GM12878 (cell line): ENCODE results near the gene C16orf46. TPM values are rescaled to one million over a fixed set of nuclear protein-coding genes. Genes with fewer than 3 reads are reported as not detected.

Source experiments
- BACH1 ChIP-seq: fragments of 450-650 bp; IDR thresholded peaks from 2 replicates; pipeline ENCODE4 v1.6.1; 2017; ENCODE audit warnings: mild to moderate bottlenecking, borderline replicate concordance
- CHD1 ChIP-seq: IDR thresholded peaks from 2 replicates; pipeline ENCODE4 v1.6.1; 2012; ENCODE audit warnings: low read depth, low read length, improper control_type of control experiment
- CHD2 ChIP-seq: IDR thresholded peaks from 2 replicates; pipeline ENCODE4 v1.6.1; 2011; ENCODE audit warnings: low read depth, low read length, improper control_type of control experiment, borderline replicate concordance
- EGR1 ChIP-seq, 2 experiments: IDR thresholded peaks; 1 replicate in 1 of 2; 2 replicates in 1 of 2; pipeline ENCODE4 v1.6.1; 2011 to 2012; ENCODE audit warnings: low read depth in 2 of 2, low read length in 2 of 2, borderline replicate concordance in 1 of 2, mild to moderate bottlenecking in 1 of 2, moderate library complexity in 1 of 2
- GATAD2B ChIP-seq: fragments of 450-650 bp; conservative IDR thresholded peaks from 2 replicates; pipeline ENCODE4 v1.6.1; 2017; ENCODE audit warnings: low read depth, mild to moderate bottlenecking, moderate library complexity
- IRF3 ChIP-seq: fragments of 450-650 bp; IDR thresholded peaks from 2 replicates; pipeline ENCODE4 v1.6.1; 2014; ENCODE audit warnings: mild to moderate bottlenecking
- IRF4 ChIP-seq: IDR thresholded peaks from 2 replicates; pipeline ENCODE4 v1.6.1; 2011; ENCODE audit warnings: low read depth, low read length
- KLF5 ChIP-seq: fragments of 450-650 bp; IDR thresholded peaks from 2 replicates; pipeline ENCODE4 v1.6.1; 2014; ENCODE audit warnings: mild to moderate bottlenecking; ENCODE audit not compliant: partially characterized antibody
- MYC ChIP-seq: IDR thresholded peaks from 2 replicates; pipeline ENCODE4 v1.6.1; 2011; ENCODE audit warnings: mild to moderate bottlenecking, low read length, moderate library complexity, inconsistent platforms; ENCODE audit not compliant: insufficient read depth, insufficient replicate concordance, insufficient read length, severe bottlenecking
- NFYB ChIP-seq: IDR thresholded peaks from 2 replicates; pipeline ENCODE4 v1.6.1; 2011; ENCODE audit warnings: low read depth, mild to moderate bottlenecking, low read length, improper control_type of control experiment, moderate library complexity; ENCODE audit not compliant: insufficient read depth
- PKNOX1 ChIP-seq: fragments of 450-650 bp; IDR thresholded peaks from 2 replicates; pipeline ENCODE4 v1.6.1; 2016; ENCODE audit warnings: mild to moderate bottlenecking
- RFX5 ChIP-seq: IDR thresholded peaks from 2 replicates; pipeline ENCODE4 v1.6.1; 2011; ENCODE audit warnings: low read depth, low read length, improper control_type of control experiment
- SRF ChIP-seq, 2 experiments: IDR thresholded peaks; 2 replicates each; pipeline ENCODE4 v1.6.1; 2011; ENCODE audit warnings: low read depth in 2 of 2, low read length in 2 of 2, mild to moderate bottlenecking in 1 of 2, moderate library complexity in 1 of 2
- STAT3 ChIP-seq: IDR thresholded peaks from 2 replicates; pipeline ENCODE4 v1.6.1; 2011; ENCODE audit warnings: low read depth, low read length, improper control_type of control experiment
- SUZ12 ChIP-seq: fragments of 200-600 bp; sonication (generic); IDR thresholded peaks from one replicate; pipeline ENCODE4 v1.6.1; 2018; ENCODE audit warnings: antibody characterized with exemption, mild to moderate bottlenecking; ENCODE audit not compliant: unreplicated experiment
- USF1 ChIP-seq: IDR thresholded peaks from 2 replicates; pipeline ENCODE4 v1.6.1; 2011; ENCODE audit warnings: borderline replicate concordance, low read depth, mild to moderate bottlenecking, moderate library complexity, mixed read lengths, low read length; ENCODE audit not compliant: insufficient read depth; ENCODE audit errors: extremely low read length
- YY1 ChIP-seq: IDR thresholded peaks from 2 replicates; pipeline ENCODE4 v1.6.1; 2011; ENCODE audit warnings: low read depth, mild to moderate bottlenecking, low read length
- ZBTB4 ChIP-seq: fragments of 450-650 bp; formaldehyde crosslinking; IDR thresholded peaks from 2 replicates; pipeline ENCODE4 v1.4.0; 2022; ENCODE audit warnings: mild to moderate bottlenecking, moderate library complexity
- polyA plus RNA-seq, 11 experiments: library from polyadenylated mRNA; depleted of rRNA in 4 of 11; unstranded in 6 of 11; stranded (reverse) in 5 of 11; fragments of >200 nt; fragmentation: Nextera tagmentation in 4 of 11; fragmentation: Illumina TruSeq in 1 of 11; extraction: Ambion mirVana in 4 of 11; extraction: Trizol in 1 of 11; gene quantifications; 1 replicate in 1 of 11; 2 replicates in 10 of 11; pipeline versions ENCODE4 v1.2.1 to v1.2.3, GENCODE V29; 2011 to 2016; ENCODE audit warnings: inconsistent platforms in 2 of 11, missing spikeins in 2 of 11, low read depth in 1 of 11
- total RNA-seq, 4 experiments: library from RNA; depleted of rRNA in 3 of 4; stranded (reverse); fragments of >200 nt in 3 of 4; fragmentation: Illumina TruSeq in 1 of 4; extraction: Trizol in 1 of 4; gene quantifications; 2 replicates each; pipeline versions ENCODE4 v1.2.1 to v1.2.3, GENCODE V29; 2013 to 2021
- TF ChIP-seq, protein P1 (sequence below): fragments of 450-650 bp; IDR thresholded peaks from 2 replicates; pipeline ENCODE4 v1.6.1; 2018; ENCODE audit warnings: mild to moderate bottlenecking, low read depth, moderate library complexity; ENCODE audit not compliant: partially characterized antibody

The C16orf46 gene
- total and polyA plus RNA-seq, 10 of the 15 experiments (the other 5 are each of a cell fraction or from before 2014, with no cell fraction given): 0.04 to 0.46 (median 0.14) TPM; not detected in 6

GRCh38 chr16:81095953-81096714, 19.1 kb upstream of the C16orf46 start, which contains the start of gene GCSH (continued):
- TF ChIP-seq, protein P1, sequence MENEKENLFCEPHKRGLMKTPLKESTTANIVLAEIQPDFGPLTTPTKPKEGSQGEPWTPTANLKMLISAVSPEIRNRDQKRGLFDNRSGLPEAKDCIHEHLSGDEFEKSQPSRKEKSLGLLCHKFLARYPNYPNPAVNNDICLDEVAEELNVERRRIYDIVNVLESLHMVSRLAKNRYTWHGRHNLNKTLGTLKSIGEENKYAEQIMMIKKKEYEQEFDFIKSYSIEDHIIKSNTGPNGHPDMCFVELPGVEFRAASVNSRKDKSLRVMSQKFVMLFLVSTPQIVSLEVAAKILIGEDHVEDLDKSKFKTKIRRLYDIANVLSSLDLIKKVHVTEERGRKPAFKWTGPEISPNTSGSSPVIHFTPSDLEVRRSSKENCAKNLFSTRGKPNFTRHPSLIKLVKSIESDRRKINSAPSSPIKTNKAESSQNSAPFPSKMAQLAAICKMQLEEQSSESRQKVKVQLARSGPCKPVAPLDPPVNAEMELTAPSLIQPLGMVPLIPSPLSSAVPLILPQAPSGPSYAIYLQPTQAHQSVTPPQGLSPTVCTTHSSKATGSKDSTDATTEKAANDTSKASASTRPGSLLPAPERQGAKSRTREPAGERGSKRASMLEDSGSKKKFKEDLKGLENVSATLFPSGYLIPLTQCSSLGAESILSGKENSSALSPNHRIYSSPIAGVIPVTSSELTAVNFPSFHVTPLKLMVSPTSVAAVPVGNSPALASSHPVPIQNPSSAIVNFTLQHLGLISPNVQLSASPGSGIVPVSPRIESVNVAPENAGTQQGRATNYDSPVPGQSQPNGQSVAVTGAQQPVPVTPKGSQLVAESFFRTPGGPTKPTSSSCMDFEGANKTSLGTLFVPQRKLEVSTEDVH: no peak
- TF ChIP-seq GATAD2B: peak; percentile 91
- peak; percentile 36; the same call in 1 of the 2 replicates for TF ChIP-seq PKNOX1
- TF ChIP-seq NFYB: peak; percentile 85
- TF ChIP-seq CHD2: peak; percentile 71
- TF ChIP-seq KLF5: no peak
- TF ChIP-seq MYC: peak; percentile 17
- peak; percentile 70 for TF ChIP-seq RFX5
- TF ChIP-seq ZBTB4 (CRISPR knock-in tag): no peak
- 0 out of 2 replicates have a peak, but pooled peaks have one; percentile 46 for TF ChIP-seq BACH1
- no peak for TF ChIP-seq SRF (IDR thresholded peaks at IDR 0.05; ENCODE audit: low read depth in 2 of 2, low read length in 2 of 2)
- no peak for TF ChIP-seq IRF4
- peak; percentile 73; the same call in 1 of the 2 replicates for TF ChIP-seq IRF3
- peak in 1 of 2 experiments; percentile 89; a peak in 2 of 3 replicates for TF ChIP-seq EGR1 (IDR thresholded peaks at IDR 0.05; ENCODE audit: borderline replicate concordance in 1 of 2, low read depth in 2 of 2, low read length in 2 of 2)
- peak; percentile 34; the same call in 1 of the 2 replicates for TF ChIP-seq YY1
- TF ChIP-seq CHD1: no peak
- peak; percentile 58 for TF ChIP-seq USF1
- no peak for TF ChIP-seq SUZ12
- no peak for TF ChIP-seq STAT3
